HL-60 (cell line): ENCODE results near the gene KIDINS220.

Source experiments
- DNase-seq, 2 experiments: peaks; one replicate each; pipeline ENCODE4 v3.0.0-alpha.2; 2010 to 2020; ENCODE audit warnings: low read depth in 1 of 2, low spot score in 1 of 2
- H3K27ac ChIP-seq: fragments of 250-450 bp; sonication (Bioruptor Pico); replicated peaks from 2 replicates; pipeline ENCODE4 v1.5.1; 2020; ENCODE audit warnings: mild to moderate bottlenecking, moderate library complexity
- H3K27me3 ChIP-seq: fragments of 250-450 bp; sonication (Bioruptor Pico); 2 replicates; pipeline ENCODE4 v1.5.1; 2021; ENCODE audit warnings: mild to moderate bottlenecking, moderate library complexity; ENCODE audit not compliant: insufficient read depth, poor library complexity, severe bottlenecking
- H3K4me3 ChIP-seq: replicated peaks from 2 replicates; pipeline ENCODE4 v1.5.1; 2011; ENCODE audit warnings: mild to moderate bottlenecking, control low read depth, low read length; ENCODE audit not compliant: insufficient read depth
- CTCF ChIP-seq: IDR thresholded peaks from one replicate; pipeline ENCODE4 v1.5.1; 2011; ENCODE audit warnings: low read length, control low read depth, inconsistent platforms; ENCODE audit not compliant: insufficient read depth
- GABPA ChIP-seq: IDR thresholded peaks from 2 replicates; pipeline ENCODE4 v1.6.1; 2012; ENCODE audit warnings: low read depth
- POLR2AphosphoS5 ChIP-seq: IDR thresholded peaks from 2 replicates; pipeline ENCODE4 v1.6.1; 2012; ENCODE audit warnings: low read depth
- REST ChIP-seq: IDR thresholded peaks from 2 replicates; pipeline ENCODE4 v1.6.1; 2012; ENCODE audit warnings: low read depth; ENCODE audit not compliant: insufficient replicate concordance
- SPI1 ChIP-seq: IDR thresholded peaks from 2 replicates; pipeline ENCODE4 v1.6.1; 2012; ENCODE audit warnings: low read depth, mild to moderate bottlenecking, borderline replicate concordance

Gene KIDINS220

GRCh38 chr2:8682719-8683667 is 154.4 kb downstream of the KIDINS220 start:
- no peaks in the 10 kb centered on the region for H3K27me3 ChIP-seq
- peak overlapping the region; percentile 67 for H3K27ac ChIP-seq
- peak; percentile 43 to 65 for DNase-seq
- H3K4me3 ChIP-seq = peak overlapping the region; percentile 90
- TF ChIP-seq REST (no peak), SPI1 (peak; percentile 9; the same call in 1 of the 2 replicates), POLR2AphosphoS5 (peak; percentile 36; the same call in 1 of the 2 replicates), CTCF (no peak), GABPA (no peak)

GRCh38 chr2:8681786-8682692 is 155.4 kb downstream of the KIDINS220 start, which contains the start of gene ID2:
Gene ID2 (plus strand): TSS chr2:8682056. CDS start chr2:8682166, 110 bp downstream.
- TF ChIP-seq POLR2AphosphoS5 (peak; percentile 100), REST (peak; percentile 83), CTCF (no peak), SPI1 (no peak), GABPA (no peak)
- peak within 1 kb of the TSS; percentile 90 for H3K4me3 ChIP-seq
- no peaks in the 10 kb centered on the region for H3K27me3 ChIP-seq
- peak within 1 kb of the TSS; percentile 67 for H3K27ac ChIP-seq
- peak; percentile 92 to 98 for DNase-seq

- no peaks in the 10 kb centered on the region for H3K27me3 ChIP-seq
- H3K4me3 ChIP-seq = peak overlapping the region; percentile 62
- TF ChIP-seq SPI1 (no peak), POLR2AphosphoS5 (no peak), CTCF (no peak), REST (no peak), GABPA (no peak)
- DNase-seq = peak; percentile 30 to 64
- peak overlapping the region; percentile 46 for H3K27ac ChIP-seq
Measured at GRCh38 chr2:8680822-8681760, 156.3 kb downstream of the KIDINS220 start.
